Neural progenitor cell (in vitro differentiated cells): ENCODE results near the gene IQCE.

ENCODE experiments used
- EZH2 ChIP-seq: fragments of 200-600 bp; sonication (generic); IDR thresholded peaks from 2 replicates; pipeline ENCODE4 v1.6.1; 2017; ENCODE audit warnings: antibody characterized with exemption, mild to moderate bottlenecking, moderate library complexity
- EZH2phosphoT487 ChIP-seq: fragments of 200-600 bp; sonication (generic); IDR thresholded peaks from 2 replicates; pipeline ENCODE4 v1.6.1; 2017; ENCODE audit warnings: antibody characterized with exemption
- TF ChIP-seq, protein P1 (sequence below): fragments of 200-600 bp; sonication (generic); IDR thresholded peaks from 2 replicates; pipeline ENCODE4 v1.5.1; 2017; ENCODE audit warnings: antibody characterized with exemption, mild to moderate bottlenecking

DNA sequence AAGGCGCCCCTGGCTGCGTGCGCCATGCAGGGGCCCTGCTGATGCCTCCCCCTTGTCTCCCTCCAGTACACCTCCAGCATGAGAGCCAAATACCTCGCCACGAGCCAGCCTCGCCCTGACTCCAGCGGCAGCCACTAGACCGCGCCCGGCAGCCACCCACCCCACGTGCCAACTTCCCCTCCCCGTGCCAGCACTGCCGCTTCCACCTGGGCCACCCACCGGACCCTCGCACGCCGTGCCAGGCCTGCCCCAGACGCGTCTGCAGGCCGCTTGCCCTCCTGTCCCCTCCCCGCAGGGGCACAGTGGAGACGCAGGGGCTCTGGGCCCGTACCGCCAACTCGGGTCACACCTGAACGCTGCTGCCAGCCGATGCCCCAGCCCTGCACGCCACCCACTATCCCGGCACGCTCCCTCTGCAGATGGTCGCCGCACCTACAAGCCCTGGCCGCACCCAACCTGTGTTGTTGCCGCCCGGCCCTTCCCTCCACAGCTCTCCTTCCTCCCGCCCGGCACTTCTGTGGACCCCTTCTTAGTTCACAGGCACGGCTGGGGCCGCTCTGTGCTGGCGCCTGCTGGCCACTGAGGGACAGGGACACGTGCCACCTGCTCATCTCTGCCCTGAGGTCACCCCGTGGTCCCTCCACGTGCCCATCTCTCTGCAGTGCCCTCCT is 103.0 kb downstream of the IQCE start:
- TF ChIP-seq, protein P1, sequence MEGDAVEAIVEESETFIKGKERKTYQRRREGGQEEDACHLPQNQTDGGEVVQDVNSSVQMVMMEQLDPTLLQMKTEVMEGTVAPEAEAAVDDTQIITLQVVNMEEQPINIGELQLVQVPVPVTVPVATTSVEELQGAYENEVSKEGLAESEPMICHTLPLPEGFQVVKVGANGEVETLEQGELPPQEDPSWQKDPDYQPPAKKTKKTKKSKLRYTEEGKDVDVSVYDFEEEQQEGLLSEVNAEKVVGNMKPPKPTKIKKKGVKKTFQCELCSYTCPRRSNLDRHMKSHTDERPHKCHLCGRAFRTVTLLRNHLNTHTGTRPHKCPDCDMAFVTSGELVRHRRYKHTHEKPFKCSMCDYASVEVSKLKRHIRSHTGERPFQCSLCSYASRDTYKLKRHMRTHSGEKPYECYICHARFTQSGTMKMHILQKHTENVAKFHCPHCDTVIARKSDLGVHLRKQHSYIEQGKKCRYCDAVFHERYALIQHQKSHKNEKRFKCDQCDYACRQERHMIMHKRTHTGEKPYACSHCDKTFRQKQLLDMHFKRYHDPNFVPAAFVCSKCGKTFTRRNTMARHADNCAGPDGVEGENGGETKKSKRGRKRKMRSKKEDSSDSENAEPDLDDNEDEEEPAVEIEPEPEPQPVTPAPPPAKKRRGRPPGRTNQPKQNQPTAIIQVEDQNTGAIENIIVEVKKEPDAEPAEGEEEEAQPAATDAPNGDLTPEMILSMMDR: peak; percentile 32
- no peak for TF ChIP-seq EZH2
- TF ChIP-seq EZH2phosphoT487: no peak
